ENCODE data around the gene TNFRSF1B. TPM values are rescaled to one million over a fixed set of nuclear protein-coding genes. Genes with fewer than 3 reads are reported as not detected.

Gene TNFRSF1B
- total RNA-seq, 1 donor from 2014 or later: 139 TPM

DNA sequence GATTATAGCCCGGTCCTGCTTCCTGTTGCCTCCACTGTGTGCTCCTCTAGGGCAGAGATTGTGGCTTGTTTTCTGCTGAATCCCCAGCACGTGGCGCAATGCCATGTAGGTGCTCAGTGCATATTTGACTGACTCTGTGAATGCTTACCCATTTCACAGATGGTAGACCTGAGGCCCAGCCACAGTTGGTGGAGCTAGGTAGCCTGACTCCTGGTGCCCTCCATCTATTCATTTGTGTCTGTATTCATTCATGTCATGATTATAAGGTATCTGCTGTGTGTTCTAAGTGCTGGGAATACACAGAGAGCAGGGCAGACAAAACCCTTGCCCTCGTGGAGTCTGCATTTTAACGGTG lies 22.5 kb downstream of the TNFRSF1B start:
- H3K4me1 ChIP-seq: peaks cover 0 to 10% of the 10 kb centered on the region in 2 donors
- H3K27ac ChIP-seq: no peak overlapping the region
- no peak for DNase-seq (ENCODE audit: low spot score in 2 of 2)
- intact Hi-C loops (cut with DNase I): no loop called here
- TF ChIP-seq, protein P1, sequence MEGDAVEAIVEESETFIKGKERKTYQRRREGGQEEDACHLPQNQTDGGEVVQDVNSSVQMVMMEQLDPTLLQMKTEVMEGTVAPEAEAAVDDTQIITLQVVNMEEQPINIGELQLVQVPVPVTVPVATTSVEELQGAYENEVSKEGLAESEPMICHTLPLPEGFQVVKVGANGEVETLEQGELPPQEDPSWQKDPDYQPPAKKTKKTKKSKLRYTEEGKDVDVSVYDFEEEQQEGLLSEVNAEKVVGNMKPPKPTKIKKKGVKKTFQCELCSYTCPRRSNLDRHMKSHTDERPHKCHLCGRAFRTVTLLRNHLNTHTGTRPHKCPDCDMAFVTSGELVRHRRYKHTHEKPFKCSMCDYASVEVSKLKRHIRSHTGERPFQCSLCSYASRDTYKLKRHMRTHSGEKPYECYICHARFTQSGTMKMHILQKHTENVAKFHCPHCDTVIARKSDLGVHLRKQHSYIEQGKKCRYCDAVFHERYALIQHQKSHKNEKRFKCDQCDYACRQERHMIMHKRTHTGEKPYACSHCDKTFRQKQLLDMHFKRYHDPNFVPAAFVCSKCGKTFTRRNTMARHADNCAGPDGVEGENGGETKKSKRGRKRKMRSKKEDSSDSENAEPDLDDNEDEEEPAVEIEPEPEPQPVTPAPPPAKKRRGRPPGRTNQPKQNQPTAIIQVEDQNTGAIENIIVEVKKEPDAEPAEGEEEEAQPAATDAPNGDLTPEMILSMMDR (IDR thresholded peaks at IDR 0.05): no peak
- no peaks in the 10 kb centered on the region for H3K9me3 ChIP-seq
- no peak overlapping the region for H3K4me3 ChIP-seq
- no peaks in the 10 kb centered on the region for H3K27me3 ChIP-seq
- H3K36me3 ChIP-seq: peaks cover 0 to 5% of the 10 kb centered on the region in 2 donors

DNA sequence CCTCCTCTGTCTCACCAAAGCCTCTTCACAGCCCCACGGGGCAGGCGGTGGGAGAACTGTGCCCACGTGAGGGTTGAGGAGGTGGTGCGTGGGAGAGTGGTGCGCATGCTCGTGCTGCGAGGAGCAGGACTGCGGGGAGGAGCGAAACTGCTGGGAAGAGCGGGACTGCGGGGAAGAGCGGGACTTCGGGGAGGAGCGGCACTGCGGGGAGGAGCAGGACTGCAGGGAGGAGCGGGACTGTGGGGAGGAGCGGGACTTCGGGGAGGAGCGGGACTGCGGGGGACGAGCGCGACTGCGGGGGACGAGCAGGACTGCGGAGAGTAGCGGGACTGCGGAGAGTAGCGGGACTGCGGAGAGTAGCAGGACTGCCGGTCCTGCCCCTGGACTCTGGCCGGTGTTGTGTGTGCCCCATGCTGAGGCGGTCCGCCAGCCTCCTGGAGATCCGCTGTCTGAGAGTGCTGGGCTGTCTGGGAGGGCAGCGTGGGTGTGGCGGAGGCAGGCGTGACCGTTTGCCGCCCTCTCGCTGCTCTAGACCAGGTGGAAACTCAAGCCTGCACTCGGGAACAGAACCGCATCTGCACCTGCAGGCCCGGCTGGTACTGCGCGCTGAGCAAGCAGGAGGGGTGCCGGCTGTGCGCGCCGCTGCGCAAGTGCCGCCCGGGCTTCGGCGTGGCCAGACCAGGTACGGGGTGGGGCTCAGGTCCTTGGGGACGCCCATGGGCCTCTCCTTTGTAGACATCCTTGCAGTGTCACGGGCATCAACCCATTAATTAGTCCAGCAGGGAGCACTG lies 24.6 kb downstream of the TNFRSF1B start:
- H3K36me3 ChIP-seq: peaks cover 0 to 5% of the 10 kb centered on the region in 2 donors
- no peak overlapping the region for H3K27ac ChIP-seq
- intact Hi-C loops (cut with DNase I): no loop called here
- TF ChIP-seq, protein P1 (IDR thresholded peaks at IDR 0.05): no peak
- DNase-seq (ENCODE audit: low spot score in 2 of 2): no peak
- H3K4me1 ChIP-seq: no peaks in the 10 kb centered on the region
- no peaks in the 10 kb centered on the region for H3K9me3 ChIP-seq
- H3K27me3 ChIP-seq: no peaks in the 10 kb centered on the region
- H3K4me3 ChIP-seq: no peak overlapping the region

DNA sequence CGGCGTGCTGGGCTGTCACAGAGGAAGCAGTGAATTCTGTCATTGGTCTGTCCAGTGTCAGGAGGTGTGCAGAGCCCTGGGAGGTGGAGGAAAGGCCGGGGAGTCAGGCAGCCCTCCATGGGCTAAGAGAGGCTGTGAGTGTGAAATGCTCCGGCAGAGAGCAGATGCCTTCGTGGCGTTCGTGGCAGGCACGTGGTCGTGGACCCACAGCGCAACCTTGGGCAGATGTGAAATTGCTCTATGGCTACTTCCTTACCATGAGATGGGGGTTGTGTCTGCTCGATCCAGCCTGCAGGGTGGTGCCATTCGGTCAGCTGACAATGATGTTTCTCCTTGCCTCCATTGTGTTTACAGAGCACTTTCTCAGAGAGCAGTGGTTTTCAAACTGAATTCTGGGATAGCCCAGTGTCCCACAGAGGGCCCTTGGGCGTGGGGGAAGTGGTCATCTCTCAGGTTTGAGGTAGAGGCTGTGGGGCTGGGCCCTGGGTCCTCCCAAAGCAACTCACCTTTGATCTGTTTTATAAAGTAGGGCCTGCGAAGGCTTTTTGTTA lies 27.9 kb downstream of the TNFRSF1B start:
- H3K4me1 ChIP-seq: no peaks in the 10 kb centered on the region
- DNase-seq (ENCODE audit: low spot score in 2 of 2): no peak
- no peak overlapping the region for H3K4me3 ChIP-seq
- H3K27me3 ChIP-seq: no peaks in the 10 kb centered on the region
- TF ChIP-seq, protein P1 (IDR thresholded peaks at IDR 0.05): no peak
- intact Hi-C loops (cut with DNase I): no loop called here
- peaks cover 0 to 5% of the 10 kb centered on the region in 2 donors for H3K36me3 ChIP-seq
- H3K9me3 ChIP-seq: no peaks in the 10 kb centered on the region
- no peak overlapping the region for H3K27ac ChIP-seq

DNA sequence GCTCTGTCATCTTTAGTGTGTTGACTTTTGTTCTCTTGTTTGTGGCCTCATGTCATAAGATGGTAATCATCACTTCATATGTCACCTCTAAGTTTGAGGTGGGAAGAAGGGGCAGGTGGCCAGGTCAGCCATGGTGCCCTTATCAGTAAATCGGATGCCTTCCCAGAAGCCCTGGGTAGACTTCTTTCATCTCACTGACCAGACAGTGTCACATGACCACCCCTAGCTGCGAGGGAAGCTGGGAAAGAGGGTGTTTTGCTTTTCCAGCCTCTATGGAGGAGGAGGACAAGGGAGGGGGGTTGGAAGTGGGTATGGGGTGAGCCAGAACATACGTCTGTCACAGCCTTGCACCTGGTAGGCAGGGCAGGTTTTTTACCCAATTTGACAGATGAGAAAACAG lies 28.6 kb downstream of the TNFRSF1B start:
- Histone ChIP-seq H3K4me3 (no peak overlapping the region), H3K27ac (no peak overlapping the region), H3K9me3 (no peaks in the 10 kb centered on the region), H3K27me3 (no peaks in the 10 kb centered on the region), H3K36me3 (peaks cover 0 to 5% of the 10 kb centered on the region in 2 donors), H3K4me1 (no peaks in the 10 kb centered on the region)
- TF ChIP-seq, protein P1 (IDR thresholded peaks at IDR 0.05): no peak
- intact Hi-C loops (cut with DNase I): no loop called here
- no peak for DNase-seq (ENCODE audit: low spot score in 2 of 2)

DNA sequence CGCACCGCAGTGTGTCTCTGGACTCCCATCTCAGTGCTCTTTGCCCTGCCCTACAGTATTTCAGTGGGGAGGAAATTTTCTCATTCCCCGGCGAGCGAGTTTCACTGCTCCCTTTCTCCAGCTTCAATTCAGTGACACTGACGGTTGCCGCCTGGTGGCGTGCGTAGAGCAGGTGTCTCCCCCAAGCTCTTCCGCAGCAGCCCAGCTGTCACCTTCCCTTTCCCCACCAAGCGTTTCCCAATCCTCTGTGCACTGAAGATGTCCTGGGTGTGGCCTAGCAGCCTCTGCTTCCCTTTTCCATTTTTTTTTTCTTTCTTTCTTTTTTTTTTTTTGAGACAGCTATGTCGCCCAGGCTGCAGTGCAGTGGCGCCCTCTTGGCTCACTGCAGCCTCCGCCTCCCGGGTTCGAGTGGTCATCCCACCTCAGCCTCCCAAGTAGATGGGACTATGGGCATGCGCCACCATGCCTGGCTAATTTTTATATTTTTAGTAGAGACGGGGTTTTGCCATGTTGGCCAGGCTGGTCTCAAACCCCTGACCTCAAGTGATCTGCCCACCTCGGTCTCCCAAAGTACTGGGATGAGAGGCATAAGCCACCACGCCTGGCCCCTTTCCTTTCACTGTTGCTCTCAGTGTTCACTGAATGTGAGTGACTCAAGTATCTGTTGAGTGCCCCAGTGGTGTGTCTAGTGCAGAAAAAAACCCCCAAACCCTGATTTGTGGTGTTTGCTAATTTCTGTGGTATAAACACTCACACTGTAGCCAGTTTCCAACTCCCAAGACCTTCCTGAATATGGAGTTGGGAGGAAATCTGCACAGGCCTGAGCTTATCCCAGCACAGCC lies 30.1 kb downstream of the TNFRSF1B start:
- intact Hi-C loops (cut with DNase I): no loop called here
- Histone ChIP-seq H3K9me3 (no peaks in the 10 kb centered on the region), H3K4me3 (no peak overlapping the region), H3K4me1 (no peaks in the 10 kb centered on the region), H3K27me3 (no peaks in the 10 kb centered on the region), H3K36me3 (peaks cover 2 to 5% of the 10 kb centered on the region in 2 donors), H3K27ac (no peak overlapping the region)
- peak in 1 of 2 donors; percentile 72 for DNase-seq (ENCODE audit: low spot score in 2 of 2)
- TF ChIP-seq, protein P1 (IDR thresholded peaks at IDR 0.05): no peak

All from ascending aorta (tissue), 2 donors.